H4 (cell line): ENCODE measurements around the gene ZNF831. TPM values are rescaled to one million over a fixed set of nuclear protein-coding genes. Genes with fewer than 3 reads are reported as not detected.

Experiments
- DNase-seq: peaks from one replicate; pipeline ENCODE4 v3.0.0-alpha.2; 2015; ENCODE audit warnings: low spot score
- total RNA-seq: library from RNA; depleted of rRNA; stranded (reverse); fragments of >200 nt; shearing (Covaris generic); gene quantifications from 2 replicates; pipeline ENCODE4 v1.2.3, GENCODE V29; 2014

ZNF831 gene
- total RNA-seq, 1 experiment from 2014 or later = not detected

GRCh38 chr20:59157531-59157930 lies 6.1 kb upstream of the ZNF831 start:
- DNase-seq = no peak

GRCh38 chr20:59157961-59158541 lies 5.6 kb upstream of the ZNF831 start:
- DNase-seq = no peak

DNA sequence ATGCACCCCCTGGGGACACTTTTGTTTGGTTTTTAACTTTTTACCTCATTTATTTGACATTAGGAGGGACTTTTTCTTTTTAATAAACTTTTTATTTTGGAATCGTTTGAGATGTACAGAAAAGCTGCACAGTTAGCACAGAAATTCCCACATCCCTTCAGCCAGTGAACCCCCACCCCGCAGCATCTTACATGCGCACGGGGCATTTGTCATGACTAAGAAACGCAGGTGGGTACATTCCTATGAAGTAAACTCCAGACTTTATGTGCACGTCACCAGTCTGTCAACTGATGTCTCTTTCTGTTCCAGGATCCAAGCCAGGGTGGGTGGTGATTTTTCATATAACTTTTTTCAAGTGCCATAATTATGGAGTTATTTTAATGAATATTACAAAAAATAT lies 4.9 kb upstream of the ZNF831 start:
- no peak for DNase-seq

- no peak for DNase-seq
Observed at GRCh38 chr20:59159091-59159490, 4.5 kb upstream of the ZNF831 start.

- DNase-seq = no peak
Observed at GRCh38 chr20:59159493-59160376, 3.9 kb upstream of the ZNF831 start.

DNA sequence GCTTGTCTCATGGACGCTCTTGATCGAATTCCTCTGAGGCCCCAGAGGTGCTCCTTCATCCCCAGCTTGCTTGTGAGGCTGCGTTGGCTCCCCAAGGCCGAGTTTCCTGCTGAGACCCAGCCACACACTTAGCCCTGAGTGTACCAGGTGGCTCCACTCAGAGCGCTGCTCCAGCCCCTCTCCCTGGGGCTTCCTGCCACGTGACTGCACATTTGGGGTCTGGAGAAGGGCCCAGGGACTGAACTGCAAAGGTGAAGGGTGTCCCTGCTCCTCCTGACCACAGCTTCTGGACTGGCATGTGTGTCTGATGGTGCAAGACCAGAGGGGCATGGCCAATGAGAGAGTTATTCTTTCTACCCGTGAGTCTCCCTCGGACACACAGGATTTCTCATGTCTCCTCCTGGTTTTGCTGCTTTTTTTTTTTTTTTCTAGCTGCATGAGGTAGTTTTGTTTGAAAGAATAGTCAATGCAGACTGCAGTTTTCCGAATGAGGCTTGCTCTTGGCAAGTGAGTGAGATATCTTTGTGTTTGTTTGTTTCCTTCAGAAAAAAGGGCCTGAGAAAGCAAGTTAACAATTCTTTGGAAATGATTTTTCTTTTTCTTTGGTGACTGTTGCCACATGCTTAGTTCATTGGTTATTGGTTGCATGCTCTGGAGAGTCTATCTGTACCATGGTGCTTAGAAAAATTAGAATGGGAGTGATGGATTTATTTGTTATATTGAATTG lies 3.1 kb upstream of the ZNF831 start:
- no peak for DNase-seq

GRCh38 chr20:59161721-59162120 lies 1.9 kb upstream of the ZNF831 start:
- no peak for DNase-seq

- no peak for DNase-seq
Observed at GRCh38 chr20:59164686-59165391, 1.2 kb downstream of the ZNF831 start.

GRCh38 chr20:59165396-59165795 lies 1.8 kb downstream of the ZNF831 start:
- no peak for DNase-seq

DNA sequence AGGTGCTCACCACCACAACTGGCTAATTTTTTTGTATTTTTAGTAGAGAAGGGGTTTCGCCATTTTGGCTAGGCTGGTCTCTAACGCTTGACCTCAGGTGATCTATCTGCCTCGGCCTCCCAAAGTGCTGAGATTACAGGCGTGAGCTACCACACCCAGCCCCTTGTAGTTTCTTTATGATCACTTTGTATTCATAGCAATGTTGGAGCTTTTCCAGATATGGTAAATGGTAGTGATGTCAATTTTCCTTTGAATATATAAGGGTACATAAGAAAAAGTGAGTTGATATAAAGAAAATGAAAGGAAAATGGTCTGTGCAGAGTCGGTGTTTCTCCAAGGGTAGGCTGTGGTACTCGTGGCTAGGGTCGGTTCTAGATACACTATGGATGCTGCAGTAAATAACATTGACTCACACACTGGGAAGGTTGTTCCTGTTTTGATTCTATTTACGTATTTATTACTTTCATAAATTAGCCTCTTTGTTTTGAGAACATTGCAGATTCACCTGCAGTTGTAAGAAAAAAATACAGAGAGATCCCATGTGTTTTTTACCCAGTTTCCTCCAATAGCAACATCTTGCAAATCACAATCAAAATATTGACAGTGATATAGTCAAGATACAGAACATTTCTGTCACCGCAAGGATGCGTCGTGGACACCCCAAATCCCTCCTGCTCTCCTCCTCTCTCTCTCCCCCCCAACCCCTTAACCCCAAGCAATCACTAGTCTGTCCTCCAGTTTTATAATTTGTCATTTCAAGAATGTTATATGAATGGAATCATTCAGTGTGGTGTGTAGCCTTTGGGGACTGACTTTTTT lies 2.5 kb downstream of the ZNF831 start:
- DNase-seq = no peak

DNA sequence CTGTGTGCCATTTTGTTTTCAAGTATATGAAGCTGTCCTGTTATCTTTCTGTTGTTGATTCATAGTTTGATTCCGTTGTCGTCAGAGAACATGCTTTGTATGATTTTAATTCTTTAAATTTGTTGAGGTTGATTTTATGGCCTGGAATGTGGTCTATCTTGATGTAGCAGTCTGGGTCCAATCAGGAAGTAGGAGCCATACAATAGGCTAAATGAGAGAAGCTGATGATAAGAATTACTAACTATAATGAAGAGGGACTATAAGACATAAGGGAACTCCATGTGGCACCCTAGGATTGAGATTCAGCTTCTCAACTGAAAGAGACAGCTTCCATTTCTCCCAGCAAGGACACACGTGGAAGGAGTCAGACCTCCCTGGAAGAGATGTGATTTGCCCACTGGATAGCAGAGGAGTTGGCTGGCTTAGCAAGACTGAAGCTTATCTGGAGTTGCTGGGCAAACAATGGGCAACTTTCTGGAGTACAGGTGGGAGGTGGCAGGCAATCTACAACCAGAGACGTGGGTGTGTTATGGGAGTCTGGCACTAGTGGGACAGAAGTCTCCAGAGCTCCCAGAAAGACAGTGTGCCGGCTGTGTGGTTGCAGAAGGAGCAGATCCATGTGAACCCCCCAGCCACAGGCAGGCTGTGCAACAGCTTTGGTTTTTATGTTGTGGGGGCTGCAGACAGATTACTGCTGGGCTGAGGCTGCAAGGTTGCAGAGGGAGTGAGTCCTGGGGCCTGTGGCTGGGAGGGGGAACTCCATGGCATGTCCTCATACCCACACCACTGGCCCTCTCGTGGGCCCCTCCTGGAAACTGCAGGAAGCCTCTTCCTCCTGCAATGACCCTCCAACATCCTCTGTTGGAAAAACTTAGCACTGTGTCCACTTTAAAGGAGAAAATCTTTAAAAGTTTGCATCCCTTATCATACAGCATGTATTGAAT lies 7.1 kb downstream of the ZNF831 start:
- DNase-seq = no peak

DNA sequence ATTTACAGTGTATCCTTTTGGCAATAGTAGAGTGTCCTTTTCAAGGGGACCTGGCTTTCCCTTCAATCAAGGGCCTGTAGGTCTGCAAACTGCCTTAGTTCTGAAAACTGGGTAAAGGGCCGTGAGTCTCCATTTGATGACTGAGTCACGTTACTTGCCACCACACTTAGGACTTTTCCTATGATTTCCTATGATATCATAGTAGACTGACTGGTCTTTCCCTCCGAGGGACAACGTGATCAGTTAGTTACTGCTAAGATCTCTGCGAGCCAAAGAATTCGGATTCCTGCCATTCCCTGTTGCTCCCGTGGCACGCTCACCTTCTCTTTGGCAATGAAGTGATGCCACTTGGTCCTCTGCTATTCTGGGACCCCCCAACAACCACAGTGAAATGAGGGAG lies 8.4 kb downstream of the ZNF831 start:
- DNase-seq = no peak

GRCh38 chr20:59173938-59174491 lies 10.4 kb downstream of the ZNF831 start:
- DNase-seq = no peak

DNA sequence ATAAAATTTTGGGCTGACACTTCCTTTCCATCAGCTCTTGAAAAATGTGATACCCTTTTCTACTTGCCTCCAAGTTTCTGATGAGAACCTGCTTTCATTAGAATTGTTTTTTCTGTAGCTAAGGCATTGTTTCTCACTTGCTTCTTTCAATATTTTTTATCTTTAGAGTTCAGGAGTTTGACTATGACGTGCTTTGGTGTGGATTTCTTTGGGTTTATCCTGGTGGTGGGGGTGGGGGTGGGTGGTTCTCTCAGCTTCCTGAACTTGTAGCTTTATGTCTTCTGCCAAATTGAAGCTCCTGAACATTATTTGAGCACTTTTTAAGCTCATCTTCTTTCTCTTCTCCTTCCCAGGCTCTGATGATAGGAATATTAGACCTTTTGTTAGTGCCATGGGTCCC lies 11.4 kb downstream of the ZNF831 start:
- no peak for DNase-seq

- no peak for DNase-seq
Observed at GRCh38 chr20:59175861-59176260, 12.2 kb downstream of the ZNF831 start.

DNA sequence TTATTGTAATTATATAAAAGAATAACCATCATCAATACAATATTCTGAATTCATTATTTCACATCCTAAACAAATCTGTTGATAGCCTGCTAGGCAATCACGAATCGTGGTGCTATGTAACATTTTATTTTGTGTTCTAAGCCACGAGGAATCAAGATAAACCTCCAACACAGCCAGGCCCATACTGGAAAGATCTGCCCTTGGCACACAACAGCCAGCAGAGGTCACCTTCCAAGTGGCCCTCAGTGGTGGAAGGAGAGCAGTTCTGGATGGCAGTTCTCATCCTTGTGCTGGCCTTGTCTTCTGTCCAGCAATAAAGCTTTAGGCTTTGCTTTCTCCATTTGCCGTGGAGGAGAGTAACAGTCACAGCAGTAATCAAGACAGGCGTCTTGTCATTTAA lies 13.2 kb downstream of the ZNF831 start:
- no peak for DNase-seq

GRCh38 chr20:59177266-59178250 lies 13.9 kb downstream of the ZNF831 start:
- no peak for DNase-seq

DNA sequence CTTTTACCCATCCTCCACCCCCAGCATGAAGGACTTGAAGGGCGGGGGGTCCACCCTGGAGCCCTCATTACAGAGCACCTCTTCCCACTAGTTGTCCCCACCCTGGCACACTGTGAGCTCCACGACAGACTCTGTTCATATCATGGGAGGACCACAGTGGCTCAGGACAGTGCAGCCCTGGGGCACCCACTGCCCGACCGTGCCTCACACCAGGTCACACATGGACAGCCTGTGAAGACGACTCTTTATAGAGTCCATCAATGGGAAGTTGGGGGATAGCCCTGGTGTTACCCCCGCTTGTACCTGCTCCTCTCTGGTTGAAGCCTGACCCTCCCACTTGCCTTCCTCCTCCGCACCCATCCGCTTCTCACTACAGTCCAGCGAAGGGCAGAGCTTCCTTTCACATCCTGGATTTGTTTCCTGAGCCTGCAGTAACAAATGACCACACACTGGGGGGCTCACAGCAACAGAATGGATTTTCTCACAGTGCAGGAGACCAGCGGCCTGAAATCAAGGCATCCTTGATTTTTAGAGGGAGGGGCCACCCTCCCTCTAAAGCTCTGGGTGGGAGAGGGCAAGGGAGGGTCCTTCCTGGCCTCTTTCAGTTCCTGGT lies 15.5 kb downstream of the ZNF831 start:
- no peak for DNase-seq
